H1 (cell line): ENCODE measurements around the gene CTNND2. TPM values are rescaled to one million over a fixed set of nuclear protein-coding genes. Genes with fewer than 3 reads are reported as not detected.
"Not testable (repeated sequence)": the region's sequence is repeated elsewhere in the genome, so short reads cannot be mapped to it uniquely, and the experiment has no call there.

Source experiments
- CTCF ChIA-PET: fragments of 300-600 bp; sonication (Branson Sonifier 250); formaldehyde crosslinking; loops from one replicate; lab custom pipeline; 2021; ENCODE audit not compliant: partially characterized antibody; lab: Charles Lee
- POLR2A ChIA-PET: fragments of 300-600 bp; sonication (Branson Sonifier 250); formaldehyde crosslinking; loops from one replicate; lab custom pipeline; 2021; ENCODE audit warnings: inconsistent platforms; ENCODE audit not compliant: partially characterized antibody; lab: Charles Lee
- DNase-seq, 2 experiments: peaks; one replicate each; pipeline versions ENCODE4 v3.0.0 to v3.0.0-alpha.2; 2010 to 2022; ENCODE audit warnings: low spot score in 2 of 2, low read depth in 1 of 2, mixed read lengths in 1 of 2
- FAIRE-seq: peaks from 2 replicates; lab custom pipeline; 2011; peaks lifted over from hg19 to GRCh38; lab: Jason Lieb, UNC
- H2AFZ ChIP-seq: 2 replicates; pipeline ENCODE4 v1.8.1; 2012; ENCODE audit warnings: low read length, inconsistent platforms
- H2AK5ac ChIP-seq: 2 replicates; pipeline ENCODE4 v1.6.1; 2013; ENCODE audit warnings: low read depth, low read length
- H2BK120ac ChIP-seq: replicated peaks from 2 replicates; pipeline ENCODE3; 2013; ENCODE audit warnings: low read depth, low read length, inconsistent platforms
- H2BK12ac ChIP-seq: 2 replicates; pipeline ENCODE4 v1.6.1; 2013; ENCODE audit warnings: low read depth, low read length
- H2BK15ac ChIP-seq: 2 replicates; pipeline ENCODE4 v1.6.1; 2013; ENCODE audit warnings: low read length
- H2BK20ac ChIP-seq: 2 replicates; pipeline ENCODE4 v1.6.1; 2013; ENCODE audit warnings: low read length
- H2BK5ac ChIP-seq: 2 replicates; pipeline ENCODE4 v1.6.1; 2013; ENCODE audit warnings: low read depth, low read length
- H3K14ac ChIP-seq: 2 replicates; pipeline ENCODE4 v1.6.1; 2013; ENCODE audit warnings: inconsistent platforms; ENCODE audit not compliant: insufficient read length
- H3K18ac ChIP-seq: 2 replicates; pipeline ENCODE4 v1.6.1; 2013; ENCODE audit warnings: low read length; ENCODE audit errors: extremely low read depth
- H3K23ac ChIP-seq: 2 replicates; pipeline ENCODE4 v1.6.1; 2013; ENCODE audit warnings: inconsistent platforms; ENCODE audit not compliant: insufficient read length
- H3K23me2 ChIP-seq: 2 replicates; pipeline ENCODE4 v1.6.1; 2013; ENCODE audit warnings: low read depth, low read length
- H3K27ac ChIP-seq: 2 replicates; pipeline ENCODE4 v1.6.1; 2011; ENCODE audit warnings: low read depth, low read length, inconsistent platforms
- H3K27me3 ChIP-seq, 4 experiments: replicated peaks in 1 of 4; 1 replicate in 1 of 4; 2 replicates in 3 of 4; pipeline versions ENCODE4 v1.6.1 to v1.8.1; 2011 to 2013; ENCODE audit warnings: low read length in 3 of 4, mild to moderate bottlenecking in 3 of 4, inconsistent platforms in 2 of 4, mixed read lengths in 2 of 4, moderate library complexity in 1 of 4; ENCODE audit not compliant: control insufficient read depth in 3 of 4, insufficient read depth in 3 of 4; ENCODE audit errors: extremely low read depth in 1 of 4
- H3K36me3 ChIP-seq, 4 experiments: 2 replicates each; pipeline versions ENCODE4 v1.6.1 to v1.8.1; 2011 to 2013; ENCODE audit warnings: mild to moderate bottlenecking in 4 of 4, low read length in 3 of 4, moderate library complexity in 2 of 4, control low read depth in 1 of 4, inconsistent platforms in 1 of 4; ENCODE audit not compliant: insufficient read depth in 4 of 4, control insufficient read depth in 2 of 4
- H3K4ac ChIP-seq: replicated peaks from 2 replicates; pipeline ENCODE3; 2013; ENCODE audit warnings: low read length, low read depth, mixed read lengths, inconsistent platforms; ENCODE audit not compliant: insufficient read length
- H3K4me1 ChIP-seq, 4 experiments: replicated peaks in 1 of 4; 1 replicate in 1 of 4; 2 replicates in 3 of 4; pipeline versions ENCODE4 v1.6.1 to v1.8.1; 2011 to 2013; ENCODE audit warnings: low read length in 3 of 4, inconsistent platforms in 2 of 4, mixed read lengths in 1 of 4; ENCODE audit not compliant: insufficient read depth in 4 of 4, control insufficient read depth in 3 of 4
- H3K4me2 ChIP-seq, 2 experiments: 2 replicates each; pipeline versions ENCODE4 v1.6.1 to v1.8.1; 2011 to 2013; ENCODE audit warnings: low read depth in 2 of 2, low read length in 2 of 2, control low read depth in 1 of 2, inconsistent platforms in 1 of 2, mild to moderate bottlenecking in 1 of 2; ENCODE audit not compliant: insufficient read depth in 1 of 2
- H3K4me3 ChIP-seq, 4 experiments: fragments of 200-600, 300-600 bp in 1 of 4; sonication (generic), shearing (Covaris generic), sonication (Bioruptor Twin) in 1 of 4; 2 replicates each; pipeline versions ENCODE4 v1.5.1 to v1.8.1; 2011 to 2016; ENCODE audit warnings: low read length in 4 of 4, low read depth in 3 of 4, control low read depth in 2 of 4, inconsistent platforms in 2 of 4, mild to moderate bottlenecking in 2 of 4, mixed read lengths in 1 of 4, moderate library complexity in 1 of 4; ENCODE audit not compliant: insufficient read depth in 2 of 4; ENCODE audit errors: extremely low read depth in 1 of 4
- H3K56ac ChIP-seq: replicated peaks from 2 replicates; pipeline ENCODE3; 2013; ENCODE audit warnings: low read depth, mild to moderate bottlenecking, mixed read lengths, low read length, inconsistent platforms; ENCODE audit not compliant: insufficient read length
- H3K79me1 ChIP-seq: 2 replicates; pipeline ENCODE4 v1.6.1; 2013; ENCODE audit warnings: low read depth, low read length, control low read depth
- H3K79me2 ChIP-seq, 2 experiments: 2 replicates each; pipeline versions ENCODE4 v1.6.1 to v1.8.1; 2012 to 2013; ENCODE audit warnings: low read length in 2 of 2, mild to moderate bottlenecking in 2 of 2, inconsistent platforms in 1 of 2; ENCODE audit not compliant: insufficient read depth in 2 of 2, control insufficient read depth in 1 of 2
- H3K9ac ChIP-seq, 4 experiments: replicated peaks in 1 of 4; 1 replicate in 1 of 4; 2 replicates in 3 of 4; pipeline versions ENCODE4 v1.6.1 to v1.8.1; 2011 to 2013; ENCODE audit warnings: low read depth in 3 of 4, low read length in 3 of 4, control low read depth in 2 of 4, mild to moderate bottlenecking in 2 of 4, moderate library complexity in 2 of 4, inconsistent platforms in 1 of 4; ENCODE audit errors: extremely low read depth in 1 of 4
- H3K9me3 ChIP-seq, 2 experiments: 2 replicates each; pipeline versions ENCODE4 v1.6.1 to v1.8.1; 2012 to 2013; ENCODE audit warnings: mild to moderate bottlenecking in 2 of 2, moderate library complexity in 2 of 2, control low read depth in 1 of 2, inconsistent platforms in 1 of 2, low read depth in 1 of 2, low read length in 1 of 2, mixed read lengths in 1 of 2; ENCODE audit not compliant: insufficient read depth in 2 of 2
- H4K20me1 ChIP-seq, 2 experiments: replicated peaks in 1 of 2; 2 replicates each; pipeline versions ENCODE3 to v1.8.1; 2011 to 2013; ENCODE audit warnings: inconsistent platforms in 2 of 2, low read length in 2 of 2, mild to moderate bottlenecking in 1 of 2; ENCODE audit not compliant: insufficient read depth in 2 of 2, control insufficient read depth in 1 of 2
- H4K5ac ChIP-seq: 2 replicates; pipeline ENCODE4 v1.6.1; 2013; ENCODE audit warnings: low read length, low read depth, mixed read lengths, inconsistent platforms; ENCODE audit not compliant: insufficient read length
- H4K8ac ChIP-seq: 2 replicates; pipeline ENCODE4 v1.8.0; 2013; ENCODE audit warnings: mild to moderate bottlenecking, moderate library complexity, low read length, inconsistent platforms; ENCODE audit not compliant: insufficient read depth; ENCODE audit errors: extremely low read depth
- H4K91ac ChIP-seq: replicated peaks from 2 replicates; pipeline ENCODE3; 2013; ENCODE audit warnings: low read length, mixed read lengths, inconsistent platforms; ENCODE audit not compliant: insufficient read length
- WGBS, 2 experiments: shearing (Covaris generic) in 1 of 2; methylation state at CpG; one replicate each; pipeline versions ENCODE4 v1.1.6 to v1.1.7; 2013 to 2015; ENCODE audit warnings: low lambda C conversion rate in 2 of 2, mixed read lengths in 2 of 2, inconsistent platforms in 1 of 2, low coverage in 1 of 2, missing lambda C conversion rate in 1 of 2; ENCODE audit not compliant: insufficient replicate concordance in 2 of 2, insufficient coverage in 1 of 2, insufficient read length in 1 of 2; ENCODE audit errors: extremely low coverage in 1 of 2, missing lambda C conversion rate in 1 of 2; 5-methylcytosine and 5-hydroxymethylcytosine counted together
- polyA plus RNA-seq, 7 experiments: library from polyadenylated mRNA; depleted of rRNA in 3 of 7; stranded (reverse) in 5 of 7; unstranded in 2 of 7; fragments of >200 nt in 5 of 7; fragments of 200-250 nt in 2 of 7; gene quantifications; 1 replicate in 5 of 7; 2 replicates in 1 of 7; 4 replicates in 1 of 7; pipeline versions ENCODE4 v1.2.1 to v1.2.3, GENCODE V29; 2011 to 2013; ENCODE audit warnings: missing spikeins in 2 of 7, mixed read lengths in 2 of 7
- total RNA-seq: library from RNA; stranded (reverse); fragmentation: NEBNext Ultra II Directional; extraction: Animal tissue kit (Norgen Biotek cat#: 25700); gene quantifications from 2 replicates; pipeline ENCODE4 v1.2.1, GENCODE V29; 2021

CTNND2 gene
- total and polyA plus RNA-seq, 2 of the 8 experiments (the other 6 are each of a cell fraction or from before 2014, with no cell fraction given): 7.4 to 14.2 TPM

GRCh38 chr5:11004523-11004922 lies 899.7 kb downstream of the CTNND2 start:
- CTCF ChIA-PET: interaction anchor here (0.7 to 3.7 kb wide), 4 partner anchors 16 to 71 kb away, joined by 3 to 25 read pairs (median 3); no protein-coding TSS in a partner anchor

More at GRCh38 chr5:11004523-11004922, 899.7 kb downstream of the CTNND2 start:
- H3K56ac ChIP-seq, H4K20me1 ChIP-seq, H2AFZ ChIP-seq, H4K91ac ChIP-seq, H3K23me2 ChIP-seq, FAIRE-seq, H4K8ac ChIP-seq, H3K23ac ChIP-seq, H3K79me2 ChIP-seq, H3K9me3 ChIP-seq, H3K4me3 ChIP-seq, H3K27me3 ChIP-seq, H2BK12ac ChIP-seq, H3K4ac ChIP-seq, H4K5ac ChIP-seq, POLR2A ChIA-PET, H3K18ac ChIP-seq, H3K4me2 ChIP-seq, H3K27ac ChIP-seq, H2BK15ac ChIP-seq, H2BK5ac ChIP-seq, H3K14ac ChIP-seq, H2AK5ac ChIP-seq, H2BK20ac ChIP-seq, H3K79me1 ChIP-seq, DNase-seq, H3K36me3 ChIP-seq, H2BK120ac ChIP-seq, H3K9ac ChIP-seq: not testable (repeated sequence)
- peaks cover 0 to 11% (median 5%) of the 10 kb centered on the region in 4 experiments; a peak in 3 of 7 replicates for H3K4me1 ChIP-seq
- WGBS, 2 experiments: 88% methylated on average over 4 of the region's 4 CpGs; no CpG with 5 or more reads in 1 of the 2 experiments
